SU-DHL-6 (cell line): ENCODE measurements around the gene ZFAND2A.

ENCODE experiments used
- CTCF ChIP-seq: fragments of 200-600 bp; sonication (generic); IDR thresholded peaks from one replicate; pipeline ENCODE4 v1.5.1; 2017; ENCODE audit warnings: antibody characterized with exemption, mild to moderate bottlenecking, low read length, moderate library complexity; ENCODE audit not compliant: insufficient read depth, poor library complexity, severe bottlenecking
- EZH2phosphoT487 ChIP-seq: fragments of 200-600 bp; sonication (generic), shearing (Covaris generic); conservative IDR thresholded peaks from 2 replicates; pipeline ENCODE4 v1.6.1; 2018; ENCODE audit warnings: mild to moderate bottlenecking, antibody characterized with exemption, low read length, moderate library complexity, mixed read lengths

GRCh38 chr7:1137517-1138167 is 22.4 kb downstream of the ZFAND2A start:
- TF ChIP-seq CTCF (no peak), EZH2phosphoT487 (no peak)
